Measurements from ENCODE around the gene TRMT10A.

Gene TRMT10A, protein sequence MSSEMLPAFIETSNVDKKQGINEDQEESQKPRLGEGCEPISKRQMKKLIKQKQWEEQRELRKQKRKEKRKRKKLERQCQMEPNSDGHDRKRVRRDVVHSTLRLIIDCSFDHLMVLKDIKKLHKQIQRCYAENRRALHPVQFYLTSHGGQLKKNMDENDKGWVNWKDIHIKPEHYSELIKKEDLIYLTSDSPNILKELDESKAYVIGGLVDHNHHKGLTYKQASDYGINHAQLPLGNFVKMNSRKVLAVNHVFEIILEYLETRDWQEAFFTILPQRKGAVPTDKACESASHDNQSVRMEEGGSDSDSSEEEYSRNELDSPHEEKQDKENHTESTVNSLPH

GRCh38 chr4:99563310-99564186 lies at the start of gene TRMT10A:
Gene TRMT10A, minus strand, starts transcription at chr4:99564039. Its CDS starts 4,701 bp downstream, at chr4:99559338.
- peak; percentile 97 for DNase-seq

GRCh38 chr4:99612704-99613103 lies 48.9 kb upstream of the TRMT10A start:
- no peak for DNase-seq

DNA sequence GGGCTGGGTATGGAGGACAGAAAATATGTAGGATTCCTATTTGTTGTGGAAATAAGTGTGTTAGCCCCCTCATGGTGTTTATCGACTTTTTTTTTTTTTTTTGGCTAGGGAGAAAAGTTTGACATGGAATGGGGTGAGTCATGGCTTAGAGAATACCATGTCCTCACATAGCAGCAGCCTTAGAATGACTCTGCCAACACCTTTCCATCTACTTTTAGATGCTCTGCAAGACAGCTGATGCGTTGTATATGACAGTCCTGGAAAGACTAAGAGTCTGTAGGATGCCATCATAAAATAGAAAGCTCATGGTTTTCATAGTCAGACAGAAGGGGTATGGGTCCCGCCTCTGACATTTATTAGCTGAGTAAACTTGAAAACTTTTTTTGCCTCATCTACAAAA lies 48.4 kb upstream of the TRMT10A start:
- DNase-seq = no peak

- no peak for DNase-seq
These were observed 46.9 kb upstream of the TRMT10A start for GRCh38 chr4:99610605-99611175.

- DNase-seq = no peak
These were observed 44.6 kb upstream of the TRMT10A start for GRCh38 chr4:99608417-99608816.

DNA sequence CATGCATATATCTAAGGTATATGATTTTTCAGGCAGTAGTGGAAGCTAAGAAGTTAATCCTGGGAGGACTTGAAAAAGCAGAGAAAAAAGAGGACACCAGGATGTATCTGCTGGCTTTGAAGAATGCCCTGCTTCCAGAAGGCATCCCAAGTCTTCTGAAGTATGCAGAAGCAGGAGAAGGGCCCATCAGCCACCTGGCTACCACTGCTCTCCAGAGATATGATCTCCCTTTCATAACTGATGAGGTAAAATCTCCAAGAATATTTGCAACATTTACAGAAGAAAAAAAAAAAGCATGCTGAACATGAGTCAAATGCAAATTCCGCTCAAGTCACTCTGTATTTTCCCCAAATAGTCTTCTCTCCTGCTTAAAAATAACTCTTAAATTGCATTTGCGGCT lies 42.9 kb upstream of the TRMT10A start:
- DNase-seq = no peak

- DNase-seq = no peak
These were observed 31.0 kb upstream of the TRMT10A start for GRCh38 chr4:99594818-99595217.

DNA sequence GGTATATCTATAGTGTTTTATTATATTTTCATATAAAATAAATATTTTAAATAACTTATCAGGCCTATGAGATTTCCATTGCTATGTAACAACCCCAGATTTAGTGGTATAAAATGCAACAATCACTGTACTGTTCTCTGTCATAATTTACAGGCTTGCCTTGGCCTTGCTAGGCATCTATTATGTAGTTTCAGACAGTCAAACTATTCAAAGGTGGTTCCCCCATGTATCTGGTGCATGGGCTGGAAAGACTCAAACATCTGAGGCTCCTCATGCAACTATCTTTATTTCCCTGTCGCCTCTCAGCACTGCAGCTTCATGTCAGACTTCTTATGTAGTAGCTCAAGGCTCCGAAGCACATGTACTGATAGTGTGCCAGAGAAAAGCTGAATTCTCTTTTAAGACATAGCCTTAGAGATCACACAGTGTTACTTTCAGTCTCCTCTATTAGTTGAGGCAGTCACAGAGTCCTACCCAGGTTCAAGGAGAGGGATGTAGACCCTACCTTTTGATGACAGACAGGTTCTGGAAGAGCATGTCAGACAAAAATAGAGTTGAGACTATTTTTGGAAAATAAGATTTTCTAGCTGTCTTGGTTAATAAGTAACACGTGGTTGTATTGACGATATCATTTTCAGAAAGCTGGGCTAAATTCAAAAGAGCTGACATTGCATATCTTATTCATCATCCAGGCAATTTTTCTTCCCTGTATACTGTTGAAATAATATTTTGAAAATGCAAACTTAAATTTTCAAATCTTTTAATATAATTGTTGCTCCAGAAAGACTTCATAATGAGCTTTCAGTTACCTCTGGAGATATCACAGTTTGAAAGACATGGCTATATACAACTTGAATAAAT lies 30.2 kb upstream of the TRMT10A start:
- DNase-seq = no peak

GRCh38 chr4:99591757-99592156 lies 27.9 kb upstream of the TRMT10A start:
- no peak for DNase-seq

DNA sequence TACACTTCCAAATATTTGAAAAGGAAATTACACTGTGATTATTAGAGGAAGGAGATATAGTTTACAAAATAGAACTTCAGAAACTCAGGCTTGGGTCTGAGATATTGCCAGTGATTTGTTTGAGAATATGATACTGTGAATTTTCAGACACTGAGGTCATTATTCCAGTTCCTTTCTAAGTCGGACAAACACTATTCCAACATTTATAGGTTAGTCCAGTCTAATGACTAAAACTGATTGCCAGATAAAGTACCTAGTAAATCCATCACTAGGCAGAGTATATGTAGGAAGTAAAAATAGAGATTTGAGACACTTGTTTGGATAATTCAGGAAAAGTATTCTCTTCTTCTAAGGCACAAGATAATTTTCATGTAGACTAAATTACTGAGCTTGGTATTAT lies 24.0 kb upstream of the TRMT10A start:
- DNase-seq = no peak

- no peak for DNase-seq
These were observed 23.5 kb upstream of the TRMT10A start for GRCh38 chr4:99587309-99587708.

GRCh38 chr4:99586797-99587196 lies 23.0 kb upstream of the TRMT10A start:
- no peak for DNase-seq

- no peak for DNase-seq
These were observed 22.5 kb upstream of the TRMT10A start for GRCh38 chr4:99586322-99586721.

GRCh38 chr4:99585516-99585915 lies 21.7 kb upstream of the TRMT10A start:
- no peak for DNase-seq

- DNase-seq = no peak
These were observed 14.9 kb upstream of the TRMT10A start for GRCh38 chr4:99578714-99579113.

DNA sequence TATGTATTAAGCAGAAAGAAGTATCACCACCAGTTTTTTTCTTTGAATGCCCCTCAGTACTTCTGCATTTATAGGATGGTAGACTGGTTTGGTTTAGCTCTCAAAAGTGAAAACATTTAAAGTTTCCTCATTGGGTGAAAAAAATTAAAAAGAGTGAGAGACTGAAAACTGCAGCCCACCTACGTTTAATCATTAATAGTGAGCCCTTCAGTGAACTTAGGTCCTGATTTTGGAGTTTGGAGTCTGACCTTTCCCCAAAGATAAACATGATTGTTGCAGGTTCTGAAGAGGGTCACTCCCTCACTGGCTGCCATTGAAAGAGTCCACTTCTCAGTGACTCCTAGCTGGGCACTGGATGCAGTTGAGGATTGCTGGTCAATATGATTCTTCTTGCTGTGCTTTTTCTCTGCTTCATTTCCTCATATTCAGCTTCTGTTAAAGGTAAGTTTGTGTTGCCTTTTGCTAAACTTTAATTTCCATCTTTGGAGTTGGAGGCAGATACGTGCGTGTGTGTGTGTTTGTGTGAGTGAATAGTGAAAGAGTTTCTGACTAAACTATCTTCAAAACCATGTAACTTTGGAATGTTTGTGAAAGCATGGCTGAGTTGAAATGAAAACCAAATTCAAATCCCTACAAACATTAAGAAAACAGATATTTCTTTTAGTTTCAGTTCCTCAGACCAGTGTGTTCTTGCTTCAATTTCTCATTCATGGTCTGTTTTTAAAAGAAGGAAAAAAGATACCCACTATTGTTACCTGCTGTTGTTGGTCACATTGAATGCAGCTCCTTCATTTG lies 10.9 kb upstream of the TRMT10A start, which contains the start of gene MTTP:
Gene MTTP (plus strand): TSS at position 295 of the 795 bp plus-strand sequence. CDS start 86 bp downstream, at position 381.
- no peak for DNase-seq

- DNase-seq = no peak
These were observed 10.0 kb upstream of the TRMT10A start for GRCh38 chr4:99573735-99574368.

GRCh38 chr4:99572527-99573240 lies 8.8 kb upstream of the TRMT10A start:
- DNase-seq = no peak

DNA sequence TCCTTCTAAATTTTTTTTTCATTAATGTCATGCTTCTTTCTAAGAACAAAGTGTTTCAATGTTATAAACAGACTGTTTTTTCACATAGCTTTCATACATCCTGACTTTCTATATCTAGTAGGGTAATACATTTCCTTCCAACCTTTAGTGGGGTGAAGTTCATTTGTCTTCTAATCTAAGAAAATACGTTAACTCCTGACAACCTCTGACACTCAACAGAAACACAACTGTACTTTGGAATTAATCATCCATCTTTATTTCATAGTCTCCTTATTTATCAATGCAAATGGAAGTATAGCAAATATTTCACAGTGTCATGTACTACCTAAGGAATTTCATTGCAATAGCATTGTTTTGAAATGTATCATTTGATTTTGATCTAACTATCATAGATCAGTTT lies 8.0 kb upstream of the TRMT10A start:
- DNase-seq = no peak

DNA sequence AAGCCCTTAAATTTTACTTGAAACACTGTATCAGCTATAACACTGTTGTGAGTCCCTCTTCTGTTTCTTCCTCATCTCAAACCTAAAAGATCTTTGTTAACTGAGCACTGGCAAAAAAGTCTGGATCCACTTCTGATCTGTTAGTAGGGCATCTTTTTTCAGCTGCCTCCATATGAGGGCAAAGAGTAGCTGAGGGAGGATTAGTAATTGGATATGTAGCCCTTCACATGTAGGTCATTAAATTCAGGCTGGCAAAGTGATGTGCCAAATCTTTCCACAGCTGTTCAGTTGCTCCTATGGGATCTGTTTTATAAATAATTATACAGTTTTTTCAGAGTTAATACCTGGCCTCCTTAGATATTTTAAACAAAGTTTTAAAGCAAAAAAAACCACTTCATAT lies 1.1 kb upstream of the TRMT10A start:
- no peak for DNase-seq

- no peak for DNase-seq
These were observed 11.0 kb downstream of the TRMT10A start for GRCh38 chr4:99552872-99553271.
